ENCODE data around the gene PTPN14.
A peak's percentile ranks its signal among the peaks of the same experiment; 100 is the strongest.

Gene PTPN14

DNA sequence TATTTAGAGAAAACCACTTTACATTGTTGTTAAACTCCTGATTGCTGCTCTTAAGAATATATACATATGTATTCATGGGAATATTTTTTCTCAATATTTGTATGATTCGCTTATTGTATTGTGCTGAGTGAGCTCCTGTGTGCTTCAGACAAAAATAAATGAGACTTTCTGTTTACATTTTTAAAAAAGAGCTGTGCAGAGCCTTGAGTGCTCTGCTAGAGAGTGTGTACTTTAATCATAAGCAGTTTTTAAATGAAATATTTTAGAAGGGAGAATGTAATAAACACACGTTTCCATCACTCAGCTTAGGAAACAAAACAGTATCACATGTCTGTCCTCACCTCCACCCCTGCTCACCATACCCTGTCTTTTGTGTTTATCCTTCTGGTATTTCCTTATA, 9.7 kb downstream of the PTPN14 start (continued):
- no peak for TF ChIP-seq ZNF140 (tag by site-specific recombination; IDR thresholded peaks at IDR 0.05)
- no peak for TF ChIP-seq ZNF350 (tag by site-specific recombination; IDR thresholded peaks at IDR 0.05)
- TF ChIP-seq ZEB2 (tag by site-specific recombination; IDR thresholded peaks at IDR 0.05) = no peak
- TF ChIP-seq ZNF501 (tag by site-specific recombination; IDR thresholded peaks at IDR 0.05) = no peak
- TF ChIP-seq ZNF223 (tag by site-specific recombination; IDR thresholded peaks at IDR 0.05) = no peak
- TF ChIP-seq ZNF664 (tag by site-specific recombination; IDR thresholded peaks at IDR 0.05) = no peak
- no peak for TF ChIP-seq ZNF610 (tag by site-specific recombination; IDR thresholded peaks at IDR 0.05; ENCODE audit: borderline replicate concordance)
- TF ChIP-seq, protein P1, sequence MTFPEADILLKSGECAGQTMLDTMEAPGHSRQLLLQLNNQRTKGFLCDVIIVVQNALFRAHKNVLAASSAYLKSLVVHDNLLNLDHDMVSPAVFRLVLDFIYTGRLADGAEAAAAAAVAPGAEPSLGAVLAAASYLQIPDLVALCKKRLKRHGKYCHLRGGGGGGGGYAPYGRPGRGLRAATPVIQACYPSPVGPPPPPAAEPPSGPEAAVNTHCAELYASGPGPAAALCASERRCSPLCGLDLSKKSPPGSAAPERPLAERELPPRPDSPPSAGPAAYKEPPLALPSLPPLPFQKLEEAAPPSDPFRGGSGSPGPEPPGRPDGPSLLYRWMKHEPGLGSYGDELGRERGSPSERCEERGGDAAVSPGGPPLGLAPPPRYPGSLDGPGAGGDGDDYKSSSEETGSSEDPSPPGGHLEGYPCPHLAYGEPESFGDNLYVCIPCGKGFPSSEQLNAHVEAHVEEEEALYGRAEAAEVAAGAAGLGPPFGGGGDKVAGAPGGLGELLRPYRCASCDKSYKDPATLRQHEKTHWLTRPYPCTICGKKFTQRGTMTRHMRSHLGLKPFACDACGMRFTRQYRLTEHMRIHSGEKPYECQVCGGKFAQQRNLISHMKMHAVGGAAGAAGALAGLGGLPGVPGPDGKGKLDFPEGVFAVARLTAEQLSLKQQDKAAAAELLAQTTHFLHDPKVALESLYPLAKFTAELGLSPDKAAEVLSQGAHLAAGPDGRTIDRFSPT (tag by site-specific recombination; IDR thresholded peaks at IDR 0.05) = no peak
- TF ChIP-seq, protein P2, sequence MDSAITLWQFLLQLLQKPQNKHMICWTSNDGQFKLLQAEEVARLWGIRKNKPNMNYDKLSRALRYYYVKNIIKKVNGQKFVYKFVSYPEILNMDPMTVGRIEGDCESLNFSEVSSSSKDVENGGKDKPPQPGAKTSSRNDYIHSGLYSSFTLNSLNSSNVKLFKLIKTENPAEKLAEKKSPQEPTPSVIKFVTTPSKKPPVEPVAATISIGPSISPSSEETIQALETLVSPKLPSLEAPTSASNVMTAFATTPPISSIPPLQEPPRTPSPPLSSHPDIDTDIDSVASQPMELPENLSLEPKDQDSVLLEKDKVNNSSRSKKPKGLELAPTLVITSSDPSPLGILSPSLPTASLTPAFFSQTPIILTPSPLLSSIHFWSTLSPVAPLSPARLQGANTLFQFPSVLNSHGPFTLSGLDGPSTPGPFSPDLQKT (IDR thresholded peaks at IDR 0.05; ENCODE audit: borderline replicate concordance, low read depth, low read length) = no peak
- no peak for TF ChIP-seq SETDB1 (IDR thresholded peaks at IDR 0.05; ENCODE audit: insufficient read length, low read length)

DNA sequence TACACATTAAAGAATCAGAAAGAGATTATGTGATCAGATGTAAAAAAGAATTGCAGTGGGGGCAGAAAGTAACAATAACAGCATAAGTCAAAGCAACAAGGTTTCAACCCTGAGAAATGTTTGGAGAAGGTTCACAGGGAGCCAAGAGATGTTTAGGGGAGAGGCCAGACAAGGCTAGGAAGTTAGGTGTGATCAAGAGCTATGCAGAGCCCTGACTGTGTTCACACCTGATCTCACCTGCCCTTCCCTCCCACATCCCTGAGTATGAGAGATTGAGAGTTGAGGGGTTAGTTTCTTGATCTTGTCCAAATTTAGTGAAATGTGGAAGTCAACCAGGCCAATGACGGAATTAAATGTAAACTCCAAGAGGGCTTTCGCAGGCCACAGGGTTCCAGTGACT, 10.2 kb downstream of the PTPN14 start:
- ChIA-PET CTCF (interaction anchor here (1.2 kb wide), 1 partner anchor 10 kb away, joined by 3 read pairs; the partner anchor contains the start of gene PTPN14), POLR2A (interaction anchor here (0.9 to 2.1 kb wide), 2 partner anchors 9 to 10 kb away, joined by 3 to 6 read pairs; partner anchors contain the start of gene PTPN14)
- no peaks in the 10 kb centered on the region for H3K36me3 ChIP-seq (ENCODE audit: control insufficient read depth in 2 of 2, insufficient read depth in 1 of 2, low read length in 2 of 2)
- H3K4me3 ChIP-seq (ENCODE audit: low read depth, low read length) = no peak overlapping the region
- peak; percentile 36; the same call in 1 of the 2 replicates for TF ChIP-seq ZNF600 (tag by site-specific recombination; IDR thresholded peaks at IDR 0.05)
- TF ChIP-seq PRDM1 (tag by site-specific recombination; IDR thresholded peaks at IDR 0.05) = peak; percentile 43; the same call in 1 of the 2 replicates
- no peak for TF ChIP-seq ZNF548 (tag by site-specific recombination; IDR thresholded peaks at IDR 0.05)
- no peak for TF ChIP-seq ZNF274 (IDR thresholded peaks at IDR 0.05; ENCODE audit: low read length)
- TF ChIP-seq ZNF274 (tag by site-specific recombination; IDR thresholded peaks at IDR 0.05; ENCODE audit: borderline replicate concordance) = no peak
- TF ChIP-seq ZEB2 (tag by site-specific recombination; IDR thresholded peaks at IDR 0.05) = 0 out of 2 replicates have a peak, but pooled peaks have one; percentile 16
- 0 out of 2 replicates have a peak, but pooled peaks have one; percentile 23 for TF ChIP-seq ZNF16 (tag by site-specific recombination; IDR thresholded peaks at IDR 0.05; ENCODE audit: low read depth)
- TF ChIP-seq ZNF664 (tag by site-specific recombination; IDR thresholded peaks at IDR 0.05) = no peak
- TF ChIP-seq, protein P3, sequence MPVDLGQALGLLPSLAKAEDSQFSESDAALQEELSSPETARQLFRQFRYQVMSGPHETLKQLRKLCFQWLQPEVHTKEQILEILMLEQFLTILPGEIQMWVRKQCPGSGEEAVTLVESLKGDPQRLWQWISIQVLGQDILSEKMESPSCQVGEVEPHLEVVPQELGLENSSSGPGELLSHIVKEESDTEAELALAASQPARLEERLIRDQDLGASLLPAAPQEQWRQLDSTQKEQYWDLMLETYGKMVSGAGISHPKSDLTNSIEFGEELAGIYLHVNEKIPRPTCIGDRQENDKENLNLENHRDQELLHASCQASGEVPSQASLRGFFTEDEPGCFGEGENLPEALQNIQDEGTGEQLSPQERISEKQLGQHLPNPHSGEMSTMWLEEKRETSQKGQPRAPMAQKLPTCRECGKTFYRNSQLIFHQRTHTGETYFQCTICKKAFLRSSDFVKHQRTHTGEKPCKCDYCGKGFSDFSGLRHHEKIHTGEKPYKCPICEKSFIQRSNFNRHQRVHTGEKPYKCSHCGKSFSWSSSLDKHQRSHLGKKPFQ (tag by site-specific recombination; IDR thresholded peaks at IDR 0.05) = peak; percentile 99
- peaks cover 24% of the 10 kb centered on the region for H3K4me1 ChIP-seq (ENCODE audit: control insufficient read depth, insufficient read depth, low read length)
- H3K9me3 ChIP-seq (ENCODE audit: control insufficient read depth, insufficient read depth, low read depth, low read length) = no peaks in the 10 kb centered on the region
- no peak overlapping the region for H3K27ac ChIP-seq (ENCODE audit: extremely low read depth, low read depth, low read length)

DNA sequence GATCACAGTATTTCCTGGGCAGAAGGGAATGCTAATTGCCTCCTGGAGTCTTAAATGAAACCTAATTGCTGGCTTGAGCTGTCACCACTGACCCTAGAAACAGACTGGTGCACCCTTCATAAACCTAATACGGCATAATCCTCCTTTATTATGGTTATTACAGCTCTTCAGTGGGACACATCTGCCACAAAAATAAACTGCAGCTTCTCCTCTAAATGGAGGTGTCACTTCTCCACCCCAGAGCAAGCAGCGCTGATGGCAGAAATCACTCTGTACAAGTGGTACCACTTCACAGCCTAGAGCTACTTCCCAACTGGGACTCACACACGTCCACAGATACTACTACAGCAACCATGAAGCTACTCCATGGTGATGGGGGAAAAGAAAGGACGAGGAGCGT, 11.1 kb downstream of the PTPN14 start:
- ChIA-PET CTCF (no interaction called here), POLR2A (interaction anchor here (2.1 kb wide), 1 partner anchor 10 kb away, joined by 6 read pairs; no protein-coding TSS in a partner anchor)
- H3K4me3 ChIP-seq (ENCODE audit: low read depth, low read length) = no peak overlapping the region
- no peaks in the 10 kb centered on the region for H3K9me3 ChIP-seq (ENCODE audit: control insufficient read depth, insufficient read depth, low read depth, low read length)
- peaks cover 24% of the 10 kb centered on the region for H3K4me1 ChIP-seq (ENCODE audit: control insufficient read depth, insufficient read depth, low read length)
- H3K36me3 ChIP-seq (ENCODE audit: control insufficient read depth in 2 of 2, insufficient read depth in 1 of 2, low read length in 2 of 2) = no peaks in the 10 kb centered on the region
- no peak overlapping the region for H3K27ac ChIP-seq (ENCODE audit: extremely low read depth, low read depth, low read length)
- no peak for TF ChIP-seq WT1 (tag by site-specific recombination; IDR thresholded peaks at IDR 0.05)
- TF ChIP-seq SP7 (tag by site-specific recombination; IDR thresholded peaks at IDR 0.05) = peak; percentile 98
- TF ChIP-seq, protein P4, sequence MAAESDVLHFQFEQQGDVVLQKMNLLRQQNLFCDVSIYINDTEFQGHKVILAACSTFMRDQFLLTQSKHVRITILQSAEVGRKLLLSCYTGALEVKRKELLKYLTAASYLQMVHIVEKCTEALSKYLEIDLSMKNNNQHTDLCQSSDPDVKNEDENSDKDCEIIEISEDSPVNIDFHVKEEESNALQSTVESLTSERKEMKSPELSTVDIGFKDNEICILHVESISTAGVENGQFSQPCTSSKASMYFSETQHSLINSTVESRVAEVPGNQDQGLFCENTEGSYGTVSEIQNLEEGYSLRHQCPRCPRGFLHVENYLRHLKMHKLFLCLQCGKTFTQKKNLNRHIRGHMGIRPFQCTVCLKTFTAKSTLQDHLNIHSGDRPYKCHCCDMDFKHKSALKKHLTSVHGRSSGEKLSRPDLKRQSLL (tag by site-specific recombination; IDR thresholded peaks at IDR 0.05) = no peak
- peak; percentile 86 for TF ChIP-seq FEZF1 (tag by site-specific recombination; IDR thresholded peaks at IDR 0.05)
- TF ChIP-seq ZNF843 (tag by site-specific recombination; IDR thresholded peaks at IDR 0.05) = 0 out of 2 replicates have a peak, but pooled peaks have one; percentile 45
- TF ChIP-seq GLI2 (tag by site-specific recombination; IDR thresholded peaks at IDR 0.05; ENCODE audit: borderline replicate concordance, low read depth) = 0 out of 2 replicates have a peak, but pooled peaks have one; percentile 10
- TF ChIP-seq ZNF600 (tag by site-specific recombination; IDR thresholded peaks at IDR 0.05) = 0 out of 2 replicates have a peak, but pooled peaks have one; percentile 12
- TF ChIP-seq, protein P5, sequence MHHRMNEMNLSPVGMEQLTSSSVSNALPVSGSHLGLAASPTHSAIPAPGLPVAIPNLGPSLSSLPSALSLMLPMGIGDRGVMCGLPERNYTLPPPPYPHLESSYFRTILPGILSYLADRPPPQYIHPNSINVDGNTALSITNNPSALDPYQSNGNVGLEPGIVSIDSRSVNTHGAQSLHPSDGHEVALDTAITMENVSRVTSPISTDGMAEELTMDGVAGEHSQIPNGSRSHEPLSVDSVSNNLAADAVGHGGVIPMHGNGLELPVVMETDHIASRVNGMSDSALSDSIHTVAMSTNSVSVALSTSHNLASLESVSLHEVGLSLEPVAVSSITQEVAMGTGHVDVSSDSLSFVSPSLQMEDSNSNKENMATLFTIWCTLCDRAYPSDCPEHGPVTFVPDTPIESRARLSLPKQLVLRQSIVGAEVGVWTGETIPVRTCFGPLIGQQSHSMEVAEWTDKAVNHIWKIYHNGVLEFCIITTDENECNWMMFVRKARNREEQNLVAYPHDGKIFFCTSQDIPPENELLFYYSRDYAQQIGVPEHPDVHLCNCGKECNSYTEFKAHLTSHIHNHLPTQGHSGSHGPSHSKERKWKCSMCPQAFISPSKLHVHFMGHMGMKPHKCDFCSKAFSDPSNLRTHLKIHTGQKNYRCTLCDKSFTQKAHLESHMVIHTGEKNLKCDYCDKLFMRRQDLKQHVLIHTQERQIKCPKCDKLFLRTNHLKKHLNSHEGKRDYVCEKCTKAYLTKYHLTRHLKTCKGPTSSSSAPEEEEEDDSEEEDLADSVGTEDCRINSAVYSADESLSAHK (tag by site-specific recombination; IDR thresholded peaks at IDR 0.05) = 0 out of 2 replicates have a peak, but pooled peaks have one; percentile 26
- peak; percentile 13; the same call in 1 of the 2 replicates for TF ChIP-seq GLIS1 (tag by site-specific recombination; IDR thresholded peaks at IDR 0.05)
- TF ChIP-seq ZNF223 (tag by site-specific recombination; IDR thresholded peaks at IDR 0.05) = no peak

Data from HEK293 (cell line).